Gastroesophageal sphincter (tissue), 3 donors: ENCODE results near the gene IL31RA.

Experiments
- CTCF ChIP-seq, 4 experiments: fragments of 200-600 bp in 2 of 4; fragments of 450-650 bp in 2 of 4; sonication (generic) in 1 of 4; IDR thresholded peaks; one replicate each; pipeline ENCODE4 v1.5.1; 2017 to 2019; ENCODE audit warnings: antibody characterized with exemption in 4 of 4, mild to moderate bottlenecking in 2 of 4, moderate library complexity in 2 of 4
- EP300 ChIP-seq: sonication (generic); formaldehyde crosslinking; IDR thresholded peaks from one replicate; pipeline ENCODE4 v1.6.1; 2017; ENCODE audit warnings: antibody characterized with exemption, mild to moderate bottlenecking
- POLR2A ChIP-seq, 2 donors: fragments of 450-650 bp; IDR thresholded peaks; one replicate each; pipeline ENCODE4 v1.6.1; 2017; ENCODE audit warnings: antibody characterized with exemption in 2 of 2, mild to moderate bottlenecking in 2 of 2, moderate library complexity in 1 of 2
- POLR2AphosphoS5 ChIP-seq: sonication (generic); formaldehyde crosslinking; IDR thresholded peaks from one replicate; pipeline ENCODE4 v1.6.1; 2017; ENCODE audit warnings: antibody characterized with exemption

GRCh38 chr5:55841976-55842375 is 9.2 kb upstream of the IL31RA start:
- TF ChIP-seq POLR2AphosphoS5 (no peak), CTCF (IDR thresholded peaks at IDR 0.05) (no peak), POLR2A (IDR thresholded peaks at IDR 0.05) (no peak), EP300 (no peak)
